ENCODE results near the gene TELO2.

The TELO2 gene

GRCh38 chr16:1494711-1495110, 1.6 kb downstream of the TELO2 start:
- H3K4me3 Mint-ChIP-seq, result peak overlapping the region; percentile 91
- H3K36me3 Mint-ChIP-seq (ENCODE audit: low read depth), result peaks cover 15% of the 10 kb centered on the region
- H3K27me3 Mint-ChIP-seq (ENCODE audit: low read depth), result no peaks in the 10 kb centered on the region
- peaks cover 10% of the 10 kb centered on the region for H3K4me1 Mint-ChIP-seq (ENCODE audit: low read depth)
- no peak for DNase-seq (ENCODE audit: low spot score)
- no peak overlapping the region for H3K27ac Mint-ChIP-seq
- H3K9me3 Mint-ChIP-seq, result no peaks in the 10 kb centered on the region

GRCh38 chr16:1495211-1495888, 2.2 kb downstream of the TELO2 start:
- H3K27ac Mint-ChIP-seq, result no peak overlapping the region
- peaks cover 10% of the 10 kb centered on the region for H3K4me1 Mint-ChIP-seq (ENCODE audit: low read depth)
- no peaks in the 10 kb centered on the region for H3K9me3 Mint-ChIP-seq
- no peaks in the 10 kb centered on the region for H3K27me3 Mint-ChIP-seq (ENCODE audit: low read depth)
- peaks cover 15% of the 10 kb centered on the region for H3K36me3 Mint-ChIP-seq (ENCODE audit: low read depth)
- DNase-seq (ENCODE audit: low spot score), result no peak
- peak overlapping the region; percentile 43 for H3K4me3 Mint-ChIP-seq

DNA sequence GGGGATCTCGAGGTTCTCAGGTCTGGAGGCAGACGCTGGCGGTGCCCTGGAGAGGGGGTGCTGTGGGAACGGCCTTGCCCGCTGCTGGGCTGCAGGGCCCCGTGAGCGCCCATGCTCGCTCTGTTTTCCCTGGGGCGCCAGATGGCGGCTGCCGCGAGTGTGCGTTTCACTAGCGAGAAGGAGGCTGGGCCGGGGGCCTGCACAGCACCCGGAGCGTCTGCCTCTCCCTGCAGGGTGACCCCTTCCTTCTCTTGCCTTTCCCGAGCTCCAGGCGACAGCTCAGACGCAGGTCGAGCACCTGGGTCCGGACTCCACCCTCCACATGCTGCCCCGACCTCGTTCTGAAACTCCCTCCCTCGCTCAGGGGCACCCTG, 2.7 kb downstream of the TELO2 start:
- H3K9me3 Mint-ChIP-seq, result no peaks in the 10 kb centered on the region
- H3K36me3 Mint-ChIP-seq (ENCODE audit: low read depth), result peaks cover 15% of the 10 kb centered on the region
- DNase-seq (ENCODE audit: low spot score), result no peak
- H3K4me1 Mint-ChIP-seq (ENCODE audit: low read depth), result peaks cover 10% of the 10 kb centered on the region
- no peaks in the 10 kb centered on the region for H3K27me3 Mint-ChIP-seq (ENCODE audit: low read depth)
- no peak overlapping the region for H3K27ac Mint-ChIP-seq
- H3K4me3 Mint-ChIP-seq, result no peak overlapping the region

DNA sequence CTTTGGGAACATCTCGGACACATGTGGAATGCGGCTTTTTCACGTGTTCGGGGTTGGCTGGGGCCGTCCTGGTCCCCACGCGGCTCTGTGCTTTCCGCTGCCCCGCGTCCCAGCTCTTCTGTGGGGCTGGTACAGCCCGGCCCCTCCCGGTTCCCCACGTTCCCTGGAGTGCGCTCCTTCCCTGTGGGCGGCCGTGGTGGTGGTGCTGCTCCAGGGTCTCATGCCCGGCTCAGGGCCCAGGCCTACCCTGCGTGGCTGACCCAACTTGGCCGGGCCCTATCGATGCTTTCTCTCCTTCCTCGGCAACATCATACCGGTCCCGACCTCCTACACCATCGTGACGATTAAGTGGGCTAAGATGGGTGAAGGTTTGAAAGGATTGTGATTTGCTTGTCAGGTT, 3.3 kb downstream of the TELO2 start:
- Mint-ChIP-seq H3K4me1 (ENCODE audit: low read depth) (peaks cover 10% of the 10 kb centered on the region), H3K27ac (no peak overlapping the region), H3K9me3 (no peaks in the 10 kb centered on the region), H3K4me3 (no peak overlapping the region), H3K27me3 (ENCODE audit: low read depth) (no peaks in the 10 kb centered on the region), H3K36me3 (ENCODE audit: low read depth) (peaks cover 16% of the 10 kb centered on the region)
- DNase-seq (ENCODE audit: low spot score), result no peak

DNA sequence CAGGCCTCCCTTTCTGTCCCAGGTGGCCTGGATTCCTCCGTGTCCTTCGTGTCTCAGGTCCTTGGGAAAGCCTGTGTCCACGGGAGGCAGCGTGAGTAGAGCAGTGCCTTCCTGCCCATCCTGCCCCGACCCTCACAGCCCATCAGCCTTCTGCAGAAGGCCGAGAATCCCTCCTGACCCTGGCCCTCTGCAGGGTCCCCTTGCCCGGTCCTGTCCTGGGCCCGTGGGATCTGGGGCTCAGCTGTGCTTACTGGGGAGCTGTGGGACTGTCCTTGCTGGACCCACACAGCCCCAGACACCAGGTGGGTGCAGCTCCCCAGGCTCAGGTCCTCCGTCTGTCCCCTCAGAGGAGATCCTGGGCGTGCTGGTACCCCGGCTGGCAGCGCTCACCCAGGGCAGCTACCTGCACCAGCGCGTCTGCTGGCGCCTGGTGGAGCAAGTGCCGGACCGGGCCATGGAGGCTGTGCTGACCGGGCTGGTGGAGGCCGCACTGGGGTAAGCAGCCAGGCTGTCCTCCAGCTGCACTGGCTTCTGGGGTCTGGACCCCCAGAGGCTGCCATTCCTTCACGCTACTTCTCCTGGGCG, 3.9 kb downstream of the TELO2 start:
- Mint-ChIP-seq H3K4me1 (ENCODE audit: low read depth) (peaks cover 10% of the 10 kb centered on the region), H3K27ac (no peak overlapping the region), H3K9me3 (no peaks in the 10 kb centered on the region), H3K27me3 (ENCODE audit: low read depth) (no peaks in the 10 kb centered on the region), H3K36me3 (ENCODE audit: low read depth) (peaks cover 16% of the 10 kb centered on the region), H3K4me3 (no peak overlapping the region)
- DNase-seq (ENCODE audit: low spot score), result no peak

DNA sequence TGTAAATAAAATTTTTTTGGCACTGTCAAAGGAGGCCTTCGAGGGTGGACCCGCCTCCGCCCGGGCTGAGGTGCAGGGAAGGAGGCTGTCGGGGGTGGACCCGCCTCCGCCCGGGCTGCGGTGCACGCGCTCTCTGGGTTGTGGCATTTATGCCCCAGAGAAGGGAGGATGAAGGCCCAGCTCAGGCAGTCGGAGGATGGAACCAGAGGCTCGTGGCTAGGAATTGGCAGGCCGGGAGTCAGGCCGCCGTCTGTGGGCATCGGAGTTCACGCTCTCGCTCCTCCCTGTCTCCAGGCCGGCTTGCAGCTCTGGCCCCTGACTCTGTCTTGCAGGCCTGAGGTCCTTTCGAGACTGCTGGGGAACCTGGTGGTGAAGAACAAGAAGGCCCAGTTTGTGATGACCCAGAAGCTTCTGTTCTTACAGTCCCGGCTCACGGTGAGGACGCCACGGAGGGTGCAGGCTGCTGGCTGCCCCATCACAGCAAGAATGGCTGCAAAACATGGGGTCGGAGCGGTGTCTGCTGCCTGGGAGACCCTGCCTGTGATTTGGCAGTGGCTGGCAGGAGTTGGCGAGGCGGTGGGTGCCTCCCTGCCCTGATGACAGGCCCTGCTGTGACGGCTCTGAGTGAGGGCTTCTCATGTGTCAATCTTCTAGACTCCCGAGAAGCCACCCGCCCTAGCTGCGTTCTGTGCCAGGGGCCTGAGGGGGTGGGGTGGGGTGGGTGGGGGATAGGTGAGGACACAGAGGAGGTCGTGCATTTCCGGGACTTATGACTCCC, 5.9 kb downstream of the TELO2 start:
- H3K9me3 Mint-ChIP-seq, result no peaks in the 10 kb centered on the region
- H3K27ac Mint-ChIP-seq, result no peak overlapping the region
- no peaks in the 10 kb centered on the region for H3K27me3 Mint-ChIP-seq (ENCODE audit: low read depth)
- peaks cover 22% of the 10 kb centered on the region for H3K36me3 Mint-ChIP-seq (ENCODE audit: low read depth)
- no peak overlapping the region for H3K4me3 Mint-ChIP-seq
- DNase-seq (ENCODE audit: low spot score), result no peak
- no peaks in the 10 kb centered on the region for H3K4me1 Mint-ChIP-seq (ENCODE audit: low read depth)

- H3K27ac Mint-ChIP-seq, result no peak overlapping the region
- no peaks in the 10 kb centered on the region for H3K4me1 Mint-ChIP-seq (ENCODE audit: low read depth)
- no peak overlapping the region for H3K4me3 Mint-ChIP-seq
- no peaks in the 10 kb centered on the region for H3K27me3 Mint-ChIP-seq (ENCODE audit: low read depth)
- H3K9me3 Mint-ChIP-seq, result no peaks in the 10 kb centered on the region
- DNase-seq (ENCODE audit: low spot score), result no peak
- H3K36me3 Mint-ChIP-seq (ENCODE audit: low read depth), result peaks cover 22% of the 10 kb centered on the region
Measured at GRCh38 chr16:1499756-1500464, 6.8 kb downstream of the TELO2 start.

- H3K36me3 Mint-ChIP-seq (ENCODE audit: low read depth), result peaks cover 22% of the 10 kb centered on the region
- no peak overlapping the region for H3K27ac Mint-ChIP-seq
- H3K9me3 Mint-ChIP-seq, result no peaks in the 10 kb centered on the region
- no peak for DNase-seq (ENCODE audit: low spot score)
- H3K4me3 Mint-ChIP-seq, result no peak overlapping the region
- no peaks in the 10 kb centered on the region for H3K4me1 Mint-ChIP-seq (ENCODE audit: low read depth)
- no peaks in the 10 kb centered on the region for H3K27me3 Mint-ChIP-seq (ENCODE audit: low read depth)
Measured at GRCh38 chr16:1500465-1501150, 7.4 kb downstream of the TELO2 start.

DNA sequence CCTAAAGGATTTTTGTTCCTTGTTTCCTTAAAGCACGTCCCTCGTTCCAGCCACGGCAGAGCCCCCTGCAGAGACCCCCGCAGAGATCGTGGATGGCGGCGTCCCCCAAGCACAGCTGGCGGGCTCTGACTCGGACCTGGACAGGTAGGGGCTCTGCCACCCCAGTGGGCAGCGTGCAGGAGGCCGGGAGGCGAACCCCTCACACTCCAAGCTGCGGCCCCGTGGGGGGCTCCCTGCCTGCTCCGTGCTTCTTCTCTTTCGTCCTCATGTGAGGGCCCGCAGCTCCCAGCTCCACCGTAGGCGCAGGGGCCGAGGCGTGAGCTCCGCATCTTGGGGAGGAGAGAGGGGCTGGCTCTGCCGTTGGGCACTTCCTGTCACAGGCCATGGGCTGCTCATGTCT, 8.5 kb downstream of the TELO2 start:
- no peak for DNase-seq (ENCODE audit: low spot score)
- no peaks in the 10 kb centered on the region for H3K4me1 Mint-ChIP-seq (ENCODE audit: low read depth)
- no peak overlapping the region for H3K27ac Mint-ChIP-seq
- no peaks in the 10 kb centered on the region for H3K9me3 Mint-ChIP-seq
- no peaks in the 10 kb centered on the region for H3K27me3 Mint-ChIP-seq (ENCODE audit: low read depth)
- peaks cover 18% of the 10 kb centered on the region for H3K36me3 Mint-ChIP-seq (ENCODE audit: low read depth)
- H3K4me3 Mint-ChIP-seq, result no peak overlapping the region

DNA sequence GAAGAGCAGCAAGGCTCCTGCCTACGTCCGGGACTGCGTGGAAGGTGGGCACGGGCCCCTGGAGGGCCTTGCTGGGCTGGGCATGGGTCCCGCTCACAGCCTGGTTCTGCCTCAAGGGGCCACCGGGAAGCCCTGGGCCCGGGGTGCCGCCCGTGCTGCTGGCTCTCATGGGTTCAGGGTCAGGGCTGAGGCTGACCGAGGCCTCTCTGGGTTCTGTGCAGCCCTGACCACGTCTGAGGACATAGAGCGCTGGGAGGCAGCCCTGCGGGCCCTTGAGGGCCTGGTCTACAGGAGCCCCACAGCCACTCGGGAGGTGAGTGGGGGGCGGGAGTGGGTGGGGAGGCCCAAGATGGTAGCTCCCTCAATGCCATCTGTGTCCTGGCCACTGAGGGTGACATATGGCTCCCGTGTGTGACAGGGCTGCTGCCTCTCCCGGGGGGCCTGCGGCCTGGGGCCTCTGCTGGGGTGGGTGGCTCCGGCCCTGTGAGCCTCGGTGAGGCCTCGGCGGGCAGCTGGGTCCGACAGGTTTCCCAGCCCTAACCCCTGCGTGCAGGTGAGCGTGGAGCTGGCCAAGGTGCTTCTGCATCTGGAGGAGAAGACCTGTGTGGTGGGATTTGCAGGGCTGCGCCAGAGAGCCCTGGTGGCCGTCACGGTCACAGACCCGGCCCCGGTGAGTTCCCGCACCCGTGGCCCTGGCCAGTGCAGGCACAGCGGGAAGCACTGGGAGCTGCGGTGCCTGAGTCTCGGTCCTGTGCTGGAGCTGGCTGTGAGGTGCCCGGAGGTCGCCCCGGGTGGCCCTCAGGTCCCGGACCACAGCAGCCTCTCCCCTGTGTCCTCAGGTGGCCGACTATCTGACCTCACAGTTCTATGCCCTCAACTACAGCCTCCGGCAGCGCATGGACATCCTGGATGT, 9.2 kb downstream of the TELO2 start:
- H3K4me3 Mint-ChIP-seq, result no peak overlapping the region
- H3K36me3 Mint-ChIP-seq (ENCODE audit: low read depth), result peaks cover 14% of the 10 kb centered on the region
- no peaks in the 10 kb centered on the region for H3K9me3 Mint-ChIP-seq
- DNase-seq (ENCODE audit: low spot score), result no peak
- no peaks in the 10 kb centered on the region for H3K4me1 Mint-ChIP-seq (ENCODE audit: low read depth)
- no peaks in the 10 kb centered on the region for H3K27me3 Mint-ChIP-seq (ENCODE audit: low read depth)
- H3K27ac Mint-ChIP-seq, result no peak overlapping the region

GRCh38 chr16:1503110-1503955, 10.2 kb downstream of the TELO2 start:
- Mint-ChIP-seq H3K36me3 (ENCODE audit: low read depth) (peaks cover 12% of the 10 kb centered on the region), H3K4me3 (no peak overlapping the region), H3K9me3 (no peaks in the 10 kb centered on the region), H3K27me3 (ENCODE audit: low read depth) (no peaks in the 10 kb centered on the region), H3K27ac (no peak overlapping the region), H3K4me1 (ENCODE audit: low read depth) (no peaks in the 10 kb centered on the region)
- no peak for DNase-seq (ENCODE audit: low spot score)

- no peak for DNase-seq (ENCODE audit: low spot score)
- Mint-ChIP-seq H3K27me3 (ENCODE audit: low read depth) (no peaks in the 10 kb centered on the region), H3K4me1 (ENCODE audit: low read depth) (no peaks in the 10 kb centered on the region), H3K36me3 (ENCODE audit: low read depth) (peaks cover 10% of the 10 kb centered on the region), H3K27ac (no peak overlapping the region), H3K4me3 (no peak overlapping the region), H3K9me3 (no peaks in the 10 kb centered on the region)
Measured at GRCh38 chr16:1505073-1505844, 12.1 kb downstream of the TELO2 start.

All from T-helper 2 cell treated with Interferon-gamma antibody and Interleukin-4, amounts not matched to agents 5 μg/mL and 100 μg/mL, for 36 hours (primary cell).